Keratinocyte (primary cell): ENCODE measurements around the gene KIF17.

Experiments
- CTCF ChIP-seq, 3 experiments: IDR thresholded peaks in 1 of 3; conservative IDR thresholded peaks in 1 of 3; optimal IDR thresholded peaks in 1 of 3; 2 replicates in 2 of 3; 3 replicates in 1 of 3; pipeline versions ENCODE3 to v1.5.1; 2011; ENCODE audit warnings: low read length in 3 of 3, mild to moderate bottlenecking in 3 of 3, moderate library complexity in 2 of 3, control low read depth in 1 of 3, inconsistent platforms in 1 of 3; ENCODE audit not compliant: insufficient read depth in 2 of 3; ENCODE audit errors: extremely low read depth in 1 of 3
- EZH2 ChIP-seq: IDR thresholded peaks from one replicate; pipeline ENCODE4 v1.6.1; 2012; ENCODE audit warnings: inconsistent platforms, mild to moderate bottlenecking, low read length, moderate library complexity

GRCh38 chr1:20685099-20685662, 32.6 kb downstream of the KIF17 start:
- no peak for TF ChIP-seq CTCF (optimal IDR thresholded peaks at IDR 0.05 in 1 of 3, IDR thresholded peaks at IDR 0.05 in 1 of 3, conservative IDR thresholded peaks at IDR 0.05 in 1 of 3; ENCODE audit: extremely low read depth in 1 of 3, insufficient read depth in 2 of 3, low read length in 3 of 3)
- TF ChIP-seq EZH2: no peak
